NCI-H2196 treated with DMSO at 0.1 percent for 48 hours (cell line): ENCODE data around the gene MRPS23.

Experiments
- DNase-seq: peaks from one replicate; lab custom pipeline; 2025; ENCODE audit not compliant: unreplicated experiment; lab: John Stamatoyannopoulos, UW

Gene MRPS23

DNA sequence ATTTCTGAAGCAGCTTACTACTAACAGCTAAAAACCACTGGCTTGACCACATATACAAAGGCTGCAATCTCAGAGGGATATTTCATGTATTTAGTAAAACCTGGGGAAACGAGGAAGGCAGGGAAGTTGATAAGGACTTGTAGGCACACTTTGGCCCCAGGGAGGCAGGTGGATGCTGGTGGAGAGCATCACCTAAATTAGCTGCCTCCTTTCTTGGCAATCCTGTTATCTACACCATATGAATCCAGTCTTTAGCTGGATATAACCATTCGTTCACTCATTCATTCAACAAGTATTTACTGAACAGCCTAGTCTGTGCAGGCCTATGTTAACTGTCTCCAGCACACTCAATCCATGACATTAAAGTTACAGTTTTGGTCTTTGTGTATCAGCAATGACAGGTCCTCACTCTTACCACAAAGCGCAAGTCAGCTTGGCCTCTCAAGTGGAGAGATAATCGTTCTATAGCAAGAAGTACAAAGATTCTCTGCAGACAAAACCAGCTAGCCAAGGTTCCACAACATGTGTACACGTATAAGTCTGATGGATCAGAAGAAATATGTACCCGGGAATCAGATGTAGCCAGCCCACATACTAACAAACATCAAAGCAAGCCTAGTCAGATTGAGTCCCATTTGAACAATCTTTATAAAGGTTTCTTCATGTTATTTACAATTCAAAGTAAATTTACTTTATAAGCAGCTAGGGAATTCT is 10.8 kb downstream of the MRPS23 start:
- DNase-seq: no peak

DNA sequence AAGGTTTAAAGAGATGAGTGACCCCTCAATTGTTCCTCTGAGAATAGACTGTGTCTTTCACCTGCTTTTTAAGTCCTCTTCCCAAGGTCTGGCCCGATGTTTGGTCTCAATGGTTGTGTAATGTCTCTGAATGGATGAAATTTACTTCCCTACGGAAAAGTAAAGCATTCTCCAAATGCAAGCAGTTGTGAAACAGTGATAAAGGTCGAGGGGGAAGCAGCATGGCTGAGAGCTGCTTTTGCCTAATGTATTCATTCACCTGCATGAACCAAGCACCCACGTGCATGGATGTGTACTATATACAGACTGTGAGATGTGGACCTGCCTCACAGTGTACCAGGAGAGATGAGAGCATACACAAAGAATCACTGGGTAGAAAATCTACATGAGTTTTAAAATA is 11.4 kb downstream of the MRPS23 start:
- no peak for DNase-seq

DNA sequence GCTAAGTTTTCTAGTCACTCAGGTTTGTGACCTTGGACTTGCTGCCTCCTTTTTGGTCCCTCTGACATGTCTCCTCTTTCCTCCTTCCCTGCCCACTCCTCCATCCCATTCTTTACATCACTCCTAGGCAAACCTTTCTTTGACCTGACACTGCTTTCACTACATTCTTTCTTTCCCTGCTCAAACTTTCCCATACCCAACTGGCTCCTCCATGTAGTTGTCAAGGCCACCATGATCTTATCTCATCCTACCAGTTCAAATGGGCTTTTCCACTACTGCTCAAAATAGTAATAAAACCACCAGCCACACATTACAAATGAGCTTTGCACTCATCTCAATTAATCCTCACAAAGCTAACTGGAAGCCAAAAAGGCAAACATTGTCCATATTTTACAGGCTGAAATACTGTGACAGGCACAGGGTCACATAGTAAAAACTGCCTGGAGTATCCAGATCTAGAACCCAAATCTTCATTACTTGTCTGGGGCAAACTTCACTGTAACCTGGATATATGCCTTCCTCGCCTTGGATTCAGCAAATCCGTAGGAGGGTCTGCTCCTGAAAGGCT is 14.4 kb downstream of the MRPS23 start:
- no peak for DNase-seq

DNA sequence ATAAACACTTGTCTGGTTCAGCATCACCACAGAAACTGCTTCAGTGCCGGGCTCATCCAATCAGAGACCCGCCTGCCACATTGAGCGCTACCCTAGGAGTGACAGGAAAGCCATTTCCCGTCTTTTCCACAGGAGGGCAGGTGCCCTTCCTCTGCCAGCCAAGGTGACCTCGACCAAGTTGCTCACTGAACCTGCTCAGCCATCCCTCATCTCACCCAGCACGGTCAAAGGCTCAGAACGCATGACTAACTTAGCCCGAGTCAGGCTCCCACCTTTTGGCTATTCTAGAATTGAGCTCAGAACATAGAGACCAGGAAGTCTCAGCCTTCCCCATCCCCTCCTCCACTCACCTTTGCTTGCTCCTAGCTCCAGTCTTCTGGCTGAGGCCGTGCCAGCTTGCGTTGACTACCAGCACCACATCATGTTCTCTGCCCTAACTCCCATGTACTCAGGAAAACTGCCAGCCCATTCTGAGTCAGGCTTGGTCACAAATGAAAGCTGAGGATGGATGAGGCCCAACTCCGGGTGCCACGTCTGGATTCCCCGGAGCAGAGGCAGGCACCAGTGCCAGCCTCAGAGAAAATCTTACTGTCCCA is 15.6 kb downstream of the MRPS23 start:
- DNase-seq: peak; percentile 15

DNA sequence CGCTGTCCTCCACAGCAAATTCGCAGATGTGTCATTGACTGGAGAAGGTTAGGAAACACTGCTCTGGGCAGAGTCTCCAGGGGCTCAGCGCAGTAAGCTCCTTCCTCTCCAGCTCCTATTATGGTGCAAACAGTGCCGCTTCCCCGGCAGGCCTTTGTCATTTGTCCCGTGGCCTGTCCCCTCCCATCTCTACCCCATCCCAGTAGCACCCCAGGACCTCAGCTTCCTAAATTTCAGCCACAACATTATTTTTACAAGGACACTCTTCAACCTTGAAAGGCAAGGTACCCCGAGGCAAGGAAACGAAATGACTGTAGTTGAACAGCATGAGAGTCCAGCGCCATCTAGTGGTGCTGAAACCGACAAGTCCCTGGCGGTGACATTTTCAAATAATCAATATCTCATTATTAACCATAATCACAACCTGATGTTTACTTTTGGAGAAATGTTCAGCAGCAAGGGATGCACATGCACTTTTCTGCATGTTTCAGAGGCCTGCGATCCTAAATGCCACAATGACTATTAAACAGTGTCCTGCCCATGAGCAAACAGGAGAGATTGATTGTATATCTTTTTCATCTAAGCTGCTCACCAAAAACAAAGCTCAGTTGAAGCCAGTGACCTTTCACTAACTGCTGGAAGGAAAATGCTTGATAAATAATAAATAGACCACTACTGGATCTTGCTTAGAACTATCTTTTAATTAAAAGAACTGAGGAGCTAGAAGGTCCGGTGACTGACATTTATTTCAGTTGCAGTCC is 16.5 kb downstream of the MRPS23 start:
- DNase-seq: peak; percentile 40

DNA sequence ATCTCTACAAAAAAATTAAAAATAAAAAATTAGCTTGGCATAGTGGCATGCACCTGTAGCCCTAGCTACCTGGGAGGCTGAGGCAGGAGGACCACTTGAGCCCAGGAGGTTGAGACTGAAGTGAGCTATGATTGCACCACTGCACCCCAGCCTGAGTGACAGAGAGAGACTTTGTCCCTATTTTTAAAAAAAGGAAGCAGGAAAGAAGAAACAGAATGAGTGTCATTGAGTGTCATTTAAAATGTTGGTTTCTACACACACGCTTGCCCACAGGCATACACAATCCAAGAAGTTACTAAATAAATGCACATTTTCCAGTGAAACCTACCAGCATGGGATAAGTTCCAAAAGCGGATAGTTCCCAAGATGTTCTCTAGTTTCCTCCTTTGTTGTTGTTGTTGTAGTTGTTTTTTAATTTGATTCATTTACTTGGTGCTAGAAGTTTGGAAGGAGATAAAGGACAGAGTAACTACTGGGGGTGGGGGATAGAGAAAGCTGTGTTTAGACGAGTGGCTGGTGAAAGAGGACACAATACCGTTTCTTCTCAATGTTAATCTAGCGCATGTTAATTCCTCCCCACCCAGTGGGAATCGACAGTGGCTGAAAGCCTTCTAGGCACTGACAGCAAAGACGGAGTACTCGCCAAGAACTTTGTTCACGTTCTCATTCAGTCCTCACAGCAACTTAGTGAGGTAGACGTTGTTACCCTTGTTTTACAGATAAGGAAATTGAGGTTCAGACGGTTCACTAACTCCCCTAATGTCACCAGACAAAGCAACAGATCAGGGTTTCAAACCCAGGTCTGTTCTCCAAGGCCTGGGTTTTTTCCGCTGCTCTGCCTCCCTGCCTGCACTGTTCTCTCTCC is 17.3 kb downstream of the MRPS23 start:
- no peak for DNase-seq

DNA sequence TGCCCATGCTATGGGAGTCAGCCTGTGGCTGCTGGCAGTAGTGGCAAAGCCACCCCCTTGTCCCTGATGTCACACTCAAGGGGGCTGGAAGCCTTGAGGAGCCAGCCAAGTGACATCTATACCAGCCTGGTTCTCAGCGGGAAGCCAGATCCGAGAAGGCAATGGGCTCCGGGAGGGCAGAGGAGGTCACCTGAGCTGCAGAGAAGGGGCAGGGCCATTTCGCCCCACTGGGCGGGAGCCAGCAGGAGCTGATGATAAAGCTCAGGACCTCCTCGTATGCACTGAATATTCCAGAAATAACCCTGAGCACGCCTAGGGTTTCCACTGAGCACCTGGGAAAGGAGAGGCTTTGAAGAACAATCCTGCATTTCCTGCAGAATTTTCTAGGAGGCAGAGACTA is 19.0 kb downstream of the MRPS23 start:
- DNase-seq: no peak

DNA sequence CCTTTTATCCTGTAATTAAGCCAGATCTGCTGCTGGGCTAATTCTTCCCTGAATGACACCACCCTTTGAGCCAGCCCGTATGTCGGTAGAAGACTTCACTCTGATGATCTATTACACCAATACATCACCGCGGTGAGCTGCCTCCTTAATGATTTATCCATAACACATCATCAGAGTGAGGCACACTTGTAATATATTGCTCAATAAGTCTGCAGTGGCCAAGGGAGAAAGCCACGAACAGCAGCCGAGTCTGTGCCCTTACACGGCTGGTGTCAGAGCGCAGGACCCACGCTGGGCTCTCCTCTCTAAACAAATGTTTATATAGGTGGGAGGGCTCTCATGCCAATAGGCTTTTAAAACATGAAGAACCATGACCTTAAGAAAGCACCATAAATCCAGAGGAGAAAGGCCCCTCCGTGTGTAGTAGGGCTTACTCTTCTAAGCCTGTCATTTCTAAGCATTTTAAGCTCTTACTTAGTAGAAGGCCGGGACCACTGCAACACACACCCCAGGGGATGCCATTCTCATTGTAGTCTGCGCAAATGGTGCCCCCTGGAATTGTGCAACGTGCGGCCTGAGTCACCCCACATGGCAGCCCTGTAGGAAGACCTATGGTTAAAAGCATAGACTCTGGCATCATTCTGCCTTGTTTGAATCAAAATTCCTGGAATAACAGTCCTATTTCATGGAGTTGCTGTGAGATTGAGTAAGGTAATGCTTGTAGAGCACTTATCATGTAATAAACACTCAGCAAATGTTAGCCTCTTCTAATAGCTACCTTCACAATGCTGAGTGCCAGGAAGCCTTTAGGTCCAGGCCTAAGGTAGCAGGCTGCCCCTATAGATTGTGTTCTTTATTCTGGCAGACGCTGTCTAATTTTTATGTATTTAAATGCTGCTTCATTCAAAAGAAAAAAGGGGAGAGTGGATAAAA is 26.1 kb downstream of the MRPS23 start:
- no peak for DNase-seq

DNA sequence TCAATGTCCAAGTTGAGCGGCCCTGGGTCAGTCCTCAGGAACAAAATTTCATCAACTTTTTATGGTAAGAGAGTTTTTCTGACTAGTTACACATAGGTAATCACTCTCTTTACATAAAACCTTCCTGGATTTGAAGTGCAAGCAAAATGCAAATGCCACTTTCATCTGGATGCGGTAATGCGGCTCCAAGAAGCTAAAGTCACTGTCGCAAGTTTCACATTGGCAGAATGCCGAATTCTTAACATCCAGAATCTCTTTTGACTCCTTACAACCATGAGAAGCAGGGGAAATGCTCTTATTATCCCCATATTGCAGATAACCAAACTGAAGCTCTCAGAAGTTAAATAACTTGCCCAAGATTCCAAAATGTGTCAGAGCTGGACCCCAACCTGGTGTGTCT is 30.0 kb downstream of the MRPS23 start:
- no peak for DNase-seq

DNA sequence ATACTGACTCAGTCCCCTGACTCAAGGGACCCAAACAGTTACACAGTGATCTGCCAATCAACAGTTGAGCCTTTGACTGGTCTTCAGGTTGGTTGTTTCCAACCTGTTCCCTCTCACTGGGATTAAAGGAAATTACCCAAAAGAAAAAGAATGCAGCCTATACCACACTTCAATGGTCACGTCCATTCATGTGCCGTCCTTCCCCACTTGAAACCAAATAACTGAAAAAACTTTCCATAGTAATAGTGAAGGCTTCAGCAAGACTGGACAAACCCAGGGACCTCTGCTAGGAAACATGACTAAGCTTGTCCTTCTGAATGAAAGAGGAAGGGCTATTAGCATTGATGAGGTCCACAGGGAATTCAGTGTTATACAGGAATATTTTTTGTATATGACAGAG is 30.6 kb downstream of the MRPS23 start:
- DNase-seq: no peak

DNA sequence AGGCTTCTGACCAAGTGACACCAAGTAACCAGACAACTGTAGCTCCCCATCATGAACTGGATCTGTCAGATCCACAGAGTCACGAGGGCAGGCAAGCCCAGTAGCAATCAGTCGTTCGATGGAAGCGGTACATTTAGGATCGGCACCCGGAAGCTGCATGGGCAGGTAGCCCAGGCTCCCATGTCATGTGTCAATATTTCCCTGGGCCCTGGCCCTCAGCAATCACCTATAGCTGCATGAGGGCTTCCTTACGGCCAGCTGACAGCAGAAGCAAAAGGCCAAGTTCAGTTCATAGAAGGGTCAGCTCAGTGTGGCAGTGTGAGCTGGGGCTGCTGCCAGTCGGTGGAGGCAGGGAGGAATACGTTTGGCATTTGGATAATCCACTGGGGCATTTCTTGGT is 31.8 kb downstream of the MRPS23 start:
- no peak for DNase-seq

DNA sequence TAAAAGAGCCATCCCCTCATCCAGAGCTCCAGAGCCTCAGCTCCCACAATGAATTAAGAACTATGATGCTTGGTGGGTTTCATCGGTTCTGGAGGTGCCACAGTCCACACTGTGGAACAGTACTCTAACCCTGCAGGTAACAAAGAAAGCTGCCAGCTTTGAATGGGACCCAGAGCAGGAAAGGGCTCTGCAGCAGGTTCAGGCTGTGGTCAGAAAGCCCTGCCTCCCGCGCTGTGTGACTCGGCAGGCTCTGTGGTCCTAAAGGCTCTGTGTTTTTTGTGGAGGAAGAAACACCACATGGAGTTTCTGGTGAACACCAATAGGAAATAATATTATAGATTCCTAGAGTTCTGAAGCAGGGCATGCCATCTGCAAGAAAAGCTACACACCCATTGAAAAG is 32.5 kb downstream of the MRPS23 start:
- no peak for DNase-seq

DNA sequence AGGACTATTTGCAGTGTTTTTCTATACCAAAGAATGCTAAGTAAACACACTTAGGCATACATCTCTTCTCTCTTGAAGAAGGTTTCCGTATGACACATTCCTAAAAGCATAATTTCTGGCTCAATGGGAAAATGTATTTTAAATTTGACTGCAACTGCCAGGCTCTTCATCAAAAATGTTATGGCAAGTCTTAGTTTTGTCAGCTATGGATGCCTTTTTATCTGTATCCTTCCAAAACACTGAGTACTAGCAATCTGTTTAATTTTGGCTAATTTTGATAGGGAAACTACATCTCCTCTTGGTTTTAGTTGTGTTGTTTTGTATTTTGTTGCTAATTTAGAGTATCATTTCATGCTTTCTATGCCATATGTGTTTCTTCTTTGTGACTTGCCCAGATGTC is 35.4 kb downstream of the MRPS23 start:
- DNase-seq: no peak

DNA sequence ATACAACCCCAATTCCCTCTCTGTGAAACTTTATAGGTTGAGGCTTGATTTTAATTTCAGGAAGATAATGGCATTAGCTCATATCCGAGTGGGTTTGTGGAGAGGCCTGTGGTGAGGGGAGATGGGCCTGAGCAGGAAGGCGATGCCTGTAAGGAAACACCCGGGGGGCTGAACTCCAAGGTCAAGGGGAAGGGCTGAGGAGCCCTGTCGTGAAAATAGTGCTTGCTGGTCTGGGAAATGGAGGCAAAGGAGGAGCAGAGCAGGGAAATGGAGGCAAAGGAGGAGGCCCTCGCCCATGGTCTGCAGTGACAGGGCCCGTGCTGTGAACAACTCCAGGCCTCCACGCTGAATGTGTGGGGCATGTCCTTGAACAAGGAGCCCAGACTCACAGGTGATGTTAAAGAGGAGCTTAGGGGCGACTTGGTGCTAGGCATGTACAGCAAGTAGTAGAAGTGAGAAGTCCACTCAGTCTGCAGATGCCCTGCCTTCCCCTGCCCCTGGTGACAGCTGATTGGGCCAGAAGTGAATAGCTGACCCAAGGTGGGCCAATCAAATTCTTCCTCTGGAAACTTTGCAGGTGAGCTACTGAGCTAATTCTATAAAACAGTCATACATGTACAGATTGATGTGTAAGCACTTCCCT is 38.1 kb downstream of the MRPS23 start:
- DNase-seq: no peak

DNA sequence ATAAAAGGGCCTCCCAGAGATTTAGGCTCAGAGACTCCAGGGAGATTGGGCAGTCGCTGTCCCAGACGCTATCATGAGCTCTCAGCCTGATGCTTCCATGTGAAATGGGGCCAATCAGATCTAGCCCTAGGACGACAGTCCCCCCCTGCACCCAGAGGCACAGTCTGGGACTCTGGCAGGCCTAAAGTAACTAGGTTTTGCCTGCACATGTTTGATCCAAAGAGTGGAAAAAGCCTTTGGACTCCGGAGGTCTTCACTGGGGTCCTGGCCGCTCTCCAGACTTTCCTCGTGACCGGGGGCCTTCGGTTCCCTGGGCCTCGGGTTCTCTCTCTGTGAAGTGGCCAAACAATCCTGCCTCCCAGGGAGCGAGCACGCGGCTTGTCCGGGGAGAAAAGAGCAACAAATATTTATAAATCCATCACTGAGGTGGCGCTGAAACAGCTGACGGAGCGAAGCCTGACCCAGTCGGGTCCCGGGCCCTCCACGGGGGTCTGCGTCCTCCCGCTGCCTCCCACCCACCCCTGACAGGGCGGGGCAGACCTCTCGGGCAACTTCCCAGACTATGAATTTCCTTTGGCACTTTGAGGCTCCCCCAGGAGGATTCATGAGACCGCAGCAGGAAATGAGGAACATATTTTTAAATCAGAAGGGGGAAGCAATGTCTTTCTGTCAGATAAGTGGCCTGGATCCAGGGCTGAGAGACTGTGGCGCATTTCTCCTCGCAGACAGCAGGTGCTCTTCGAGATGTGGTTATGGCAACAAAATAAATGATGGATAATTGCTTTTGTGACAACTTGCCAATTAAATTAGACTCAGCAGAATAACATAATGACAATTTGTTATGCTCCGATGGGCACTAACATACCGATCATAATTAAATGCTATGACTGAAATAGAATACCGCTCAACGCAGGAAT is 38.9 kb downstream of the MRPS23 start:
- DNase-seq: peak; percentile 53

DNA sequence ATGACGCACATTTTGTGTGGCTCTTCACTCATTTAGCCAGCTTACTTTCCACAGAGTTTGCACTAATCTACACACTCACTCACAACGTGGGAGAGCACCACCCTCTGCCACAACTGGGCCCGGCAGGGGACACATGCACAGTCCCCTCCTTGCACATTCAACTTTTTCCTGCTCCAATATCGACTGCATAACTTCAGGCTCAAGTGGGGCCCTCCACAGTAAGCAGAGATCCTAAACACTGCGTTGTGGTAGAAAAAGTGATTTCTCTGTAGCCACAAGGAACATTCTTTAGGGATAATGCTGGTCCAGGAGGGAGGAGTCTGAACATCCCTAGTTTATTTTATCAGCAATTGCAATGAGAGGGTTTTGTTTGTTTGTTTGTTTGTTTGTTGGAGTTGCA is 40.0 kb downstream of the MRPS23 start:
- no peak for DNase-seq

DNA sequence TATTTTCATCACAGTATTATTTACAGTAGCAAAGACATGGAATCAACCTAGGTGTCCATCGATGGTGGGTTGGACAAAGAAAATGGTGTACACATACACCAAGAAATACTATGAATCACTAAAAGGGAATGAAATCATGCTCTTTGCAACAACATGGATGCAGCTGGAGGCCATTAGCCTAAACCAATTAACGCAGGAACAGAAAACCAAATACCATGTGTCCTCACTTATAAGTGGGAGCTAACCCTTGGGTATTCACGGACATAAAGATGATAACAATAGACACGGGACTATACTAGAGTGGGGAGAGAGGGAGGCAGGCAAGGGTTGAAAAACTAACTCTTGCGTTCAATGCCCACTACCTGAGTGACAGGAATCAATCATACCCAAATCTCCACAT is 41.0 kb downstream of the MRPS23 start:
- no peak for DNase-seq

DNA sequence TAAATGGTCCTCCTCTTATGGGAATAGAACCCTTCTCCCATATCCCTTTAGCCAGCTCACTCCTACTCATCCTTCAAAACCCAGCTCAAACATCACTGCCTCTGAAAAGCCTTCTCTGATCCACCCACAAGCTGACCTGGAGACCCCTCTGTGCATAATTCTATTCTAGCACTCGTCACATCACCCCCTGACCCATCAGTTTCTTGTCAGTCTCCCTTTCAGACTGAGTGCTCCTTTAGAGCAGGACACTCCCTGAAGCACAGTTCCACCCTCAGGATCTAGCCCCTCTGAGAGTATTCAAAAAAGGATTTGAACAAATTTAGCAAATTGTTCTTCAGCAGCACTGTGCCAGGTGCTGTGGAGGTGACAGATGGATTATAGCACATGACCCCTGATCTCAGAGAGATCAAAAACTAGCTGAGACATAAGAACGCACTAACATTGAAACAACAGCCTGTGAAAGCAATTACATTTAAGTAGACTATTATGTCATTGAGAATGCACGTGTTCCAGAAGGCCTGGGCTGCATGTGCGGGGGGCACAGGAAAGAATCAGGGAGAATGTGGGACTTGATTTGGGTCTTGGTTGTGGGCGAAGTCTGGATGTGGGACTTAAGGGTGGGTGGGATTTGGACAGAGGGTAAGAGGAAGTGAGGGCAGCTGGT is 43.5 kb downstream of the MRPS23 start:
- no peak for DNase-seq
